Neural crest cell (in vitro differentiated cells): ENCODE results near the gene RELB. TPM values are rescaled to one million over a fixed set of nuclear protein-coding genes. Genes with fewer than 3 reads are reported as not detected.

Experiments used
- DNase-seq: peaks from one replicate; pipeline ENCODE4 v3.0.0; 2021; ENCODE audit warnings: low read depth, mixed read lengths, low spot score
- H3K27ac Mint-ChIP-seq: one replicate; pipeline ENCODE4 v1.8.0; 2021; ENCODE audit warnings: mild to moderate bottlenecking, mixed read lengths; ENCODE audit not compliant: unreplicated experiment
- H3K27me3 Mint-ChIP-seq: 2 replicates; pipeline ENCODE4 v1.8.0; 2021; ENCODE audit warnings: low read depth, mild to moderate bottlenecking, mixed read lengths
- H3K36me3 Mint-ChIP-seq: 2 replicates; pipeline ENCODE4 v1.8.0; 2021; ENCODE audit warnings: low read depth, mild to moderate bottlenecking, mixed read lengths
- H3K4me1 Mint-ChIP-seq: 2 replicates; pipeline ENCODE4 v1.8.0; 2021; ENCODE audit warnings: mixed read lengths
- H3K4me3 Mint-ChIP-seq: one replicate; pipeline ENCODE4 v1.8.0; 2021; ENCODE audit warnings: mild to moderate bottlenecking, mixed read lengths
- H3K9me3 Mint-ChIP-seq: 2 replicates; pipeline ENCODE4 v1.8.0; 2021; ENCODE audit warnings: mixed read lengths
- CTCF ChIP-seq: fragments of 200-600 bp; sonication (generic); conservative IDR thresholded peaks from 2 replicates; pipeline ENCODE4 v1.5.0; 2021; ENCODE audit warnings: antibody characterized with exemption, mild to moderate bottlenecking
- total RNA-seq: library from RNA; stranded (reverse); gene quantifications from 2 replicates; pipeline ENCODE4 v1.2.1, GENCODE V29; 2021

Gene RELB
- total RNA-seq, 1 donor from 2014 or later: 3.1 TPM

- H3K27me3 Mint-ChIP-seq: peaks cover 8% of the 10 kb centered on the region
- no peak for DNase-seq
- peaks cover 8% of the 10 kb centered on the region for H3K4me1 Mint-ChIP-seq
- H3K36me3 Mint-ChIP-seq: no peaks in the 10 kb centered on the region
- H3K9me3 Mint-ChIP-seq: no peaks in the 10 kb centered on the region
- no peak for TF ChIP-seq CTCF
- no peak overlapping the region for H3K27ac Mint-ChIP-seq
- H3K4me3 Mint-ChIP-seq: no peak overlapping the region
Observed at GRCh38 chr19:45003485-45003884, 2.2 kb downstream of the RELB start.

- H3K27ac Mint-ChIP-seq: peak overlapping the region; percentile 24
- no peak for TF ChIP-seq CTCF
- peaks cover 8% of the 10 kb centered on the region for H3K4me1 Mint-ChIP-seq
- H3K36me3 Mint-ChIP-seq: no peaks in the 10 kb centered on the region
- peaks cover 2% of the 10 kb centered on the region for H3K27me3 Mint-ChIP-seq
- no peaks in the 10 kb centered on the region for H3K9me3 Mint-ChIP-seq
- H3K4me3 Mint-ChIP-seq: no peak overlapping the region
- no peak for DNase-seq
Observed at GRCh38 chr19:45005787-45006186, 4.5 kb downstream of the RELB start.

GRCh38 chr19:45008552-45008951, 7.3 kb downstream of the RELB start:
- H3K27ac Mint-ChIP-seq: no peak overlapping the region
- no peaks in the 10 kb centered on the region for H3K4me1 Mint-ChIP-seq

GRCh38 chr19:45009625-45010255, 8.5 kb downstream of the RELB start:
- H3K4me1 Mint-ChIP-seq: no peaks in the 10 kb centered on the region

More at GRCh38 chr19:45008552-45008951, 7.3 kb downstream of the RELB start:
- Mint-ChIP-seq H3K27me3 (no peaks in the 10 kb centered on the region), H3K9me3 (no peaks in the 10 kb centered on the region), H3K4me3 (no peak overlapping the region), H3K36me3 (no peaks in the 10 kb centered on the region)
- DNase-seq: no peak
- no peak for TF ChIP-seq CTCF

GRCh38 chr19:45010306-45010705, 9.0 kb downstream of the RELB start:
- Mint-ChIP-seq H3K9me3 (no peaks in the 10 kb centered on the region), H3K4me3 (no peak overlapping the region), H3K27ac (no peak overlapping the region), H3K36me3 (no peaks in the 10 kb centered on the region), H3K4me1 (no peaks in the 10 kb centered on the region), H3K27me3 (no peaks in the 10 kb centered on the region)
- no peak for TF ChIP-seq CTCF
- DNase-seq: no peak

More at GRCh38 chr19:45009625-45010255, 8.5 kb downstream of the RELB start:
- Mint-ChIP-seq H3K27ac (no peak overlapping the region), H3K9me3 (no peaks in the 10 kb centered on the region), H3K36me3 (no peaks in the 10 kb centered on the region), H3K4me3 (no peak overlapping the region), H3K27me3 (no peaks in the 10 kb centered on the region)
- TF ChIP-seq CTCF: no peak
- DNase-seq: no peak
